Keratinocyte (primary cell): ENCODE results near the gene KLK7. TPM values are rescaled to one million over a fixed set of nuclear protein-coding genes. Genes with fewer than 3 reads are reported as not detected.

Source experiments
- DNase-seq: peaks from one replicate; pipeline ENCODE4 v3.0.0-alpha.2; 2011; ENCODE audit warnings: low read depth, missing footprints, low spot score
- FAIRE-seq: peaks from 2 replicates; lab custom pipeline; 2011; peaks lifted over from hg19 to GRCh38; lab: Jason Lieb, UNC
- H2AFZ ChIP-seq: 2 replicates; pipeline ENCODE4 v1.6.0; 2012; ENCODE audit warnings: low read length, control low read depth, inconsistent platforms; ENCODE audit not compliant: control insufficient read depth
- H3K27ac ChIP-seq: 2 replicates; pipeline ENCODE4 v1.5.1; 2011; ENCODE audit warnings: low read length; ENCODE audit not compliant: control insufficient read depth, insufficient read depth
- H3K27me3 ChIP-seq: 3 replicates; pipeline ENCODE4 v1.6.0; 2011; ENCODE audit warnings: low read length; ENCODE audit not compliant: control insufficient read depth, insufficient read depth; ENCODE audit errors: extremely low read depth
- H3K36me3 ChIP-seq, 2 experiments: 2 replicates in 1 of 2; 3 replicates in 1 of 2; pipeline ENCODE4 v1.5.1; 2011; ENCODE audit warnings: low read length in 2 of 2, mild to moderate bottlenecking in 1 of 2; ENCODE audit not compliant: control insufficient read depth in 2 of 2, insufficient read depth in 2 of 2; ENCODE audit errors: extremely low read depth in 1 of 2
- H3K4me1 ChIP-seq: 3 replicates; pipeline ENCODE4 v1.5.1; 2011; ENCODE audit warnings: low read length; ENCODE audit not compliant: control insufficient read depth, insufficient read depth; ENCODE audit errors: extremely low read depth
- H3K4me2 ChIP-seq: 3 replicates; pipeline ENCODE4 v1.6.0; 2011; ENCODE audit warnings: low read depth, low read length; ENCODE audit not compliant: control insufficient read depth, insufficient read depth; ENCODE audit errors: extremely low read depth
- H3K4me3 ChIP-seq, 3 experiments: fragments of 200-600 bp in 1 of 3; sonication (generic) in 1 of 3; 2 replicates in 2 of 3; 3 replicates in 1 of 3; pipeline ENCODE4 v1.5.1; 2011 to 2016; ENCODE audit warnings: low read length in 3 of 3, mild to moderate bottlenecking in 3 of 3, control low read depth in 2 of 3, inconsistent platforms in 1 of 3, low read depth in 1 of 3, mixed read lengths in 1 of 3, mixed run types in 1 of 3, moderate library complexity in 1 of 3; ENCODE audit not compliant: control insufficient read depth in 2 of 3, insufficient read depth in 2 of 3; ENCODE audit errors: extremely low read depth in 1 of 3
- H3K79me2 ChIP-seq: 2 replicates; pipeline ENCODE4 v1.6.0; 2012; ENCODE audit warnings: low read length; ENCODE audit not compliant: control insufficient read depth, insufficient read depth
- H3K9ac ChIP-seq: 3 replicates; pipeline ENCODE4 v1.6.0; 2011; ENCODE audit warnings: low read length; ENCODE audit not compliant: control insufficient read depth, insufficient read depth; ENCODE audit errors: extremely low read depth
- H3K9me1 ChIP-seq: 3 replicates; pipeline ENCODE4 v1.6.0; 2011; ENCODE audit warnings: low read length; ENCODE audit not compliant: control insufficient read depth, insufficient read depth; ENCODE audit errors: extremely low read depth
- H3K9me3 ChIP-seq: 2 replicates; pipeline ENCODE4 v1.5.1; 2012; ENCODE audit warnings: low read depth, low read length; ENCODE audit not compliant: control insufficient read depth
- H4K20me1 ChIP-seq: 3 replicates; pipeline ENCODE4 v1.6.0; 2011; ENCODE audit warnings: low read length; ENCODE audit not compliant: control insufficient read depth, insufficient read depth; ENCODE audit errors: extremely low read depth
- EZH2 ChIP-seq: IDR thresholded peaks from one replicate; pipeline ENCODE4 v1.6.1; 2012; ENCODE audit warnings: inconsistent platforms, mild to moderate bottlenecking, low read length, moderate library complexity
- dilution Hi-C: fragments of 300-500 bp; cut with MboI; formaldehyde crosslinking; loops from one replicate; pipeline ENCODE4 v1.7.0; 2020; ENCODE audit warnings: low sequenced_read_pairs; ENCODE audit not compliant: extremely low pct_ligation_motif_present
- polyA plus RNA-seq, 5 experiments: library from polyadenylated mRNA; depleted of rRNA in 3 of 5; stranded (reverse) in 3 of 5; stranded (forward) in 1 of 5; unstranded in 1 of 5; fragments of >200 nt; gene quantifications; 1 replicate in 1 of 5; 2 replicates in 3 of 5; 3 replicates in 1 of 5; pipeline versions ENCODE4 v1.2.1 to v1.2.3, GENCODE V29; 2011 to 2012; ENCODE audit warnings: missing spikeins in 2 of 5, low read depth in 1 of 5, low replicate concordance in 1 of 5
- TF ChIP-seq, protein P1 (sequence below), 3 experiments: IDR thresholded peaks in 1 of 3; conservative IDR thresholded peaks in 1 of 3; optimal IDR thresholded peaks in 1 of 3; 2 replicates in 2 of 3; 3 replicates in 1 of 3; pipeline versions ENCODE3 to v1.5.1; 2011; ENCODE audit warnings: low read length in 3 of 3, mild to moderate bottlenecking in 3 of 3, moderate library complexity in 2 of 3, control low read depth in 1 of 3, inconsistent platforms in 1 of 3; ENCODE audit not compliant: insufficient read depth in 2 of 3; ENCODE audit errors: extremely low read depth in 1 of 3

Gene KLK7
- polyA plus RNA-seq, 1 donor (not counting 4 experiments of a cell fraction or from before 2014, with no cell fraction given) = 29.2 TPM

DNA sequence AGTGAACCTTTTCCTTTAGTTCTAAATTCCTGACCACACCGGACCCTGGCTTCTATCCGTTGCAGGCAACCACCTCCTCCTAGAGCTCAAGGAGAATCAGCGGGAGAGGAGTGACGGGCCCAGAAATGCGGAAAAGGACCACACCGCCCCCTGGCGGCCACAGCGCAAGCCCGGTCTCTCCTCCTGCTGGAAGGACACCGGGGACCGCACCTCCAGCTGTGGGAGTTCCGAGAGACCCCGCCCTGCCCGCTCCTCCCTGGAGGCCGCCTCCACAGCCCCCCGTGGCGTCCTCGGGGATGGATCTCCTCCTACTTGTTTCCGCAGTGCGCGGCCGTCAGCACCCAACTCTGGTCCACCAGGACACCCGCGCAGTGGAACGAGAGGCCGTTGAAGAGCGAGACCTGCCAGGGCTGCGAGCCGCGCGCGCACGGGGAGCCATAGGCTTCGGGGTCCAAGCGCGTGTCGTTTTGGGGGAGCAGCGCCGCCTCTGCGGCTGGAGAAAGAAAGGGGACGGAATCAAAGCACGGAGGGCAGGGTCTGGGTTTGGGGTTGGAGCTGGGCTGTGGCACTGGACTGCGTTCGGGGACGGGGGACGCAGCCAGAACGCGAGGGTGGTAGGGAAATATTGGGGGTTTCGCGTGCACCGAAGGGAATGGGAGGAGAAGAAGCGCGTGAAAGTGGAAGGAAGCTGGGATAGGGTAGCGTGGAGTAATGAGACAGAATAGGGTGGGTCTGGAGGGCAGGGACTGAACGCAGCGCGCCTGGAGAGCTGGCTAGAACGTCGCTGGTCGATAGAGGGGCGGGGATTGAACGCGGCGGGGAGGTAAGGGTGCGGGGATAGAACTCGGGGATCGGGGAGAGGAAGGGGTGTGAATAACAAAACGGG is 33.3 kb upstream of the KLK7 start:
- Histone ChIP-seq H3K4me1 (peaks cover 22% of the 10 kb centered on the region), H3K9ac (peak overlapping the region; percentile 78), H3K9me3 (no peaks in the 10 kb centered on the region), H2AFZ (peak overlapping the region; percentile 90), H3K4me2 (peak overlapping the region; percentile 86), H3K79me2 (no peaks in the 10 kb centered on the region), H3K36me3 (peaks cover 7 to 11% of the 10 kb centered on the region in 2 experiments), H3K27ac (peak overlapping the region; percentile 68), H3K4me3 (peak overlapping the region; percentile 58 to 85 (median 76)), H4K20me1 (no peaks in the 10 kb centered on the region), H3K27me3 (no peaks in the 10 kb centered on the region), H3K9me1 (no peaks in the 10 kb centered on the region)
- FAIRE-seq (peak; percentile 84), DNase-seq (no peak)
- no peak for TF ChIP-seq EZH2
- TF ChIP-seq, protein P1, sequence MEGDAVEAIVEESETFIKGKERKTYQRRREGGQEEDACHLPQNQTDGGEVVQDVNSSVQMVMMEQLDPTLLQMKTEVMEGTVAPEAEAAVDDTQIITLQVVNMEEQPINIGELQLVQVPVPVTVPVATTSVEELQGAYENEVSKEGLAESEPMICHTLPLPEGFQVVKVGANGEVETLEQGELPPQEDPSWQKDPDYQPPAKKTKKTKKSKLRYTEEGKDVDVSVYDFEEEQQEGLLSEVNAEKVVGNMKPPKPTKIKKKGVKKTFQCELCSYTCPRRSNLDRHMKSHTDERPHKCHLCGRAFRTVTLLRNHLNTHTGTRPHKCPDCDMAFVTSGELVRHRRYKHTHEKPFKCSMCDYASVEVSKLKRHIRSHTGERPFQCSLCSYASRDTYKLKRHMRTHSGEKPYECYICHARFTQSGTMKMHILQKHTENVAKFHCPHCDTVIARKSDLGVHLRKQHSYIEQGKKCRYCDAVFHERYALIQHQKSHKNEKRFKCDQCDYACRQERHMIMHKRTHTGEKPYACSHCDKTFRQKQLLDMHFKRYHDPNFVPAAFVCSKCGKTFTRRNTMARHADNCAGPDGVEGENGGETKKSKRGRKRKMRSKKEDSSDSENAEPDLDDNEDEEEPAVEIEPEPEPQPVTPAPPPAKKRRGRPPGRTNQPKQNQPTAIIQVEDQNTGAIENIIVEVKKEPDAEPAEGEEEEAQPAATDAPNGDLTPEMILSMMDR (optimal IDR thresholded peaks at IDR 0.05 in 1 of 3, IDR thresholded peaks at IDR 0.05 in 1 of 3, conservative IDR thresholded peaks at IDR 0.05 in 1 of 3; ENCODE audit: extremely low read depth in 1 of 3, insufficient read depth in 2 of 3, low read length in 3 of 3) = peak; percentile 86 to 100 (median 99)
- dilution Hi-C loops = no loop called here

DNA sequence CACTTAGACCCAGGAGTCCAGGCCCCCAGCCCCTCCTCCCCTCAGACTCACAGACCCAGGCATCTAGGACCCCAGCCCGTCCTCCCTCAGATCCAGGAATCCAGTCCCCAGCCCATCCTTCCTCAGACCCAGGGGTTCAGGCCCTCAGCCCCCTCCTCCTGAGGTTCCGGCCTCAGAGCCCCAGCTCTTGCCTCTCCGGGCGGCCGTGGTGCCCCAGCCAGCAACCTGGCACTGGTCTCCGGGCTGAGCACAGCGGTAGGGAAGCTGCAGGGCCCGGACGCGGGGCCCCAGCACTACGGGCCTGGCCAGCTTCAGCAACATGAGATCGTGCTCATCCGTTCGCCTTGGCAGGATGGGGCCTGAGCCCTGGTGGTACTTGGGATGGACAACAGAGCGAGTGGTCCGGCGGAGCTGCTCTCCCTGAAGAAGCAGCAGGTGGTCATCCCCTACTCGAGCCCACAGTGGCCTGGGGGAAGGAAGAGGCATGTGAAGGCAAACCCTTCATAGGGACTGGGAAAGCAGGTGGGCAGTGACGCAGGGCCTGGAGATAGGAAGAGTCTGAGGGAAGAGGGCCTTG is 32.1 kb upstream of the KLK7 start:
- FAIRE-seq = no peak
- no peak overlapping the region for H2AFZ ChIP-seq
- no peaks in the 10 kb centered on the region for H3K27me3 ChIP-seq

More for the DNA sequence above, 32.1 kb upstream of the KLK7 start:
- dilution Hi-C loops = no loop called here
- no peak overlapping the region for H3K4me3 ChIP-seq
- no peaks in the 10 kb centered on the region for H4K20me1 ChIP-seq
- peaks cover 7 to 11% of the 10 kb centered on the region in 2 experiments for H3K36me3 ChIP-seq
- TF ChIP-seq, protein P1 (optimal IDR thresholded peaks at IDR 0.05 in 1 of 3, IDR thresholded peaks at IDR 0.05 in 1 of 3, conservative IDR thresholded peaks at IDR 0.05 in 1 of 3; ENCODE audit: extremely low read depth in 1 of 3, insufficient read depth in 2 of 3, low read length in 3 of 3) = no peak
- no peak for TF ChIP-seq EZH2
- no peak overlapping the region for H3K27ac ChIP-seq
- H3K9me3 ChIP-seq = no peaks in the 10 kb centered on the region
- peaks cover 26% of the 10 kb centered on the region for H3K4me1 ChIP-seq
- no peak overlapping the region for H3K4me2 ChIP-seq
- H3K9me1 ChIP-seq = no peaks in the 10 kb centered on the region
- no peaks in the 10 kb centered on the region for H3K79me2 ChIP-seq
- no peak for DNase-seq
- no peak overlapping the region for H3K9ac ChIP-seq
